CD4-positive, alpha-beta T cell treated with Interferon gamma for 1 hour (primary cell): ENCODE results near the gene FAAH.
"Not testable (repeated sequence)": the region's sequence is repeated elsewhere in the genome, so short reads cannot be mapped to it uniquely, and the experiment has no call there.

Source experiments
- DNase-seq: peaks from one replicate; pipeline ENCODE4 v3.0.0-alpha.2; 2020

The FAAH gene

GRCh38 chr1:46394108-46394871 lies at the start of gene FAAH:
FAAH (plus strand) TSS chr1:46394317; CDS start chr1:46394349, 32 bp downstream.
- DNase-seq = peak; percentile 41

GRCh38 chr1:46344481-46344880 lies 49.6 kb upstream of the FAAH start:
- no peak for DNase-seq

GRCh38 chr1:46345281-46345680 lies 48.8 kb upstream of the FAAH start:
- no peak for DNase-seq

- DNase-seq = no peak
Observed at GRCh38 chr1:46352363-46352762, 41.8 kb upstream of the FAAH start.

- DNase-seq = not testable (repeated sequence)
Observed at GRCh38 chr1:46355920-46356319, 38.2 kb upstream of the FAAH start.

GRCh38 chr1:46362158-46362557 lies 32.0 kb upstream of the FAAH start:
- DNase-seq = no peak

- no peak for DNase-seq
Observed at GRCh38 chr1:46363121-46363520, 31.0 kb upstream of the FAAH start.

GRCh38 chr1:46364612-46365011 lies 29.5 kb upstream of the FAAH start:
- no peak for DNase-seq

GRCh38 chr1:46365796-46366195 lies 28.3 kb upstream of the FAAH start:
- not testable (repeated sequence) for DNase-seq

- no peak for DNase-seq
Observed at GRCh38 chr1:46367072-46367471, 27.0 kb upstream of the FAAH start.

GRCh38 chr1:46367701-46368100 lies 26.4 kb upstream of the FAAH start:
- not testable (repeated sequence) for DNase-seq

- no peak for DNase-seq
Observed at GRCh38 chr1:46368791-46369190, 25.3 kb upstream of the FAAH start.

- DNase-seq = no peak
Observed at GRCh38 chr1:46369542-46370213, 24.4 kb upstream of the FAAH start.

- no peak for DNase-seq
Observed at GRCh38 chr1:46370214-46370633, 23.9 kb upstream of the FAAH start.

- DNase-seq = no peak
Observed at GRCh38 chr1:46372431-46372830, 21.7 kb upstream of the FAAH start.

GRCh38 chr1:46379996-46380395 lies 14.1 kb upstream of the FAAH start:
- DNase-seq = no peak

- DNase-seq = no peak
Observed at GRCh38 chr1:46380508-46380907, 13.6 kb upstream of the FAAH start.

- no peak for DNase-seq
Observed at GRCh38 chr1:46393510-46393909, 607 bp upstream of the FAAH start.

GRCh38 chr1:46394872-46395465 lies 852 bp downstream of the FAAH start:
- DNase-seq = no peak

GRCh38 chr1:46396441-46397398 lies 2.6 kb downstream of the FAAH start:
- DNase-seq = no peak

GRCh38 chr1:46399307-46399706 lies 5.2 kb downstream of the FAAH start:
- no peak for DNase-seq

- DNase-seq = no peak
Observed at GRCh38 chr1:46400421-46400820, 6.3 kb downstream of the FAAH start.
